Hepatocyte (in vitro differentiated cells): ENCODE measurements around the gene POLR2A. TPM values are rescaled to one million over a fixed set of nuclear protein-coding genes. Genes with fewer than 3 reads are reported as not detected.

Experiments
- DNase-seq: peaks from one replicate; pipeline ENCODE4 v3.0.0-alpha.2; 2016; ENCODE audit warnings: low spot score
- H2AFZ ChIP-seq: fragments of 200-600 bp; sonication (generic); 2 replicates; pipeline ENCODE4 v1.6.0; 2016; ENCODE audit warnings: antibody characterized with exemption, mild to moderate bottlenecking
- H3K27ac ChIP-seq: fragments of 200-600 bp; sonication (generic); 2 replicates; pipeline ENCODE4 v1.5.1; 2016; ENCODE audit warnings: mild to moderate bottlenecking
- H3K27me3 ChIP-seq: fragments of 200-600 bp; sonication (generic); 2 replicates; pipeline ENCODE4 v1.6.1; 2016
- H3K36me3 ChIP-seq: fragments of 200-600 bp; sonication (generic); replicated peaks from 2 replicates; pipeline ENCODE4 v1.5.1; 2016; ENCODE audit warnings: low read depth; ENCODE audit not compliant: insufficient read depth
- H3K4me1 ChIP-seq: fragments of 200-600 bp; sonication (generic); 2 replicates; pipeline ENCODE4 v1.5.1; 2016; ENCODE audit warnings: mild to moderate bottlenecking, moderate library complexity; ENCODE audit not compliant: insufficient read depth
- H3K4me2 ChIP-seq: fragments of 200-600 bp; sonication (generic); 2 replicates; pipeline ENCODE4 v1.6.0; 2016
- H3K4me3 ChIP-seq: fragments of 200-600 bp; sonication (generic); 2 replicates; pipeline ENCODE4 v1.5.1; 2016; ENCODE audit warnings: mild to moderate bottlenecking
- H3K79me2 ChIP-seq: fragments of 200-600 bp; sonication (generic); 2 replicates; pipeline ENCODE4 v1.6.0; 2017; ENCODE audit warnings: mild to moderate bottlenecking
- H3K9me2 ChIP-seq: fragments of 200-600 bp; sonication (generic); replicated peaks from 2 replicates; pipeline ENCODE4 v1.6.0; 2017; ENCODE audit warnings: mild to moderate bottlenecking; ENCODE audit not compliant: insufficient read depth
- H3K9me3 ChIP-seq: fragments of 200-600 bp; sonication (generic); 2 replicates; pipeline ENCODE4 v1.5.1; 2016; ENCODE audit warnings: low read depth, mild to moderate bottlenecking
- H4K20me1 ChIP-seq: fragments of 200-600 bp; sonication (generic); 2 replicates; pipeline ENCODE4 v1.6.0; 2016; ENCODE audit warnings: mild to moderate bottlenecking; ENCODE audit not compliant: insufficient read depth, poor library complexity, severe bottlenecking
- CTCF ChIP-seq: fragments of 200-600 bp; sonication (generic); IDR thresholded peaks from 2 replicates; pipeline ENCODE4 v1.5.1; 2016; ENCODE audit warnings: antibody characterized with exemption, mild to moderate bottlenecking; ENCODE audit not compliant: poor library complexity
- EZH2 ChIP-seq: fragments of 200-600 bp; sonication (generic); IDR thresholded peaks from 2 replicates; pipeline ENCODE4 v1.6.1; 2016; ENCODE audit warnings: antibody characterized with exemption, mild to moderate bottlenecking, borderline replicate concordance
- EZH2phosphoT487 ChIP-seq: fragments of 200-600 bp; sonication (generic); IDR thresholded peaks from one replicate; pipeline ENCODE4 v1.6.1; 2018; ENCODE audit warnings: antibody characterized with exemption, mild to moderate bottlenecking, low read depth, moderate library complexity; ENCODE audit not compliant: unreplicated experiment, severe bottlenecking
- WGBS: methylation state at CpG from one replicate; pipeline ENCODE4 v1.1.6; 2016; ENCODE audit warnings: low lambda C conversion rate; ENCODE audit errors: missing lambda C conversion rate; 5-methylcytosine and 5-hydroxymethylcytosine counted together
- polyA plus RNA-seq: library from polyadenylated mRNA; unstranded; fragments of >200 nt; fragmentation: Nextera tagmentation; extraction: Ambion mirVana; gene quantifications from 2 replicates; pipeline ENCODE4 v1.2.1, GENCODE V29; 2016
- total RNA-seq: library from RNA; depleted of rRNA; stranded (reverse); fragments of >200 nt; gene quantifications from 2 replicates; pipeline ENCODE4 v1.2.3, GENCODE V29; 2014

POLR2A gene
- total and polyA plus RNA-seq, 2 experiments from 2014 or later: 74.5 to 96.3 TPM

- H3K4me3 ChIP-seq: peak overlapping the region; percentile 21
- no peak for TF ChIP-seq EZH2phosphoT487
- TF ChIP-seq CTCF: no peak
- no peak for TF ChIP-seq EZH2
- no peak for DNase-seq
- H3K9me3 ChIP-seq: no peaks in the 10 kb centered on the region
- H2AFZ ChIP-seq: peak overlapping the region; percentile 46
- peaks cover 50% of the 10 kb centered on the region for H3K4me1 ChIP-seq
- H4K20me1 ChIP-seq: no peaks in the 10 kb centered on the region
- H3K4me2 ChIP-seq: peak overlapping the region; percentile 99
- peaks cover 29% of the 10 kb centered on the region for H3K27me3 ChIP-seq
- 40% methylated on average over 10 of the region's 31 CpGs for WGBS
- no peak overlapping the region for H3K27ac ChIP-seq
- peaks cover 2% of the 10 kb centered on the region for H3K79me2 ChIP-seq
- H3K9me2 ChIP-seq: no peaks in the 10 kb centered on the region
- no peaks in the 10 kb centered on the region for H3K36me3 ChIP-seq
Observed at GRCh38 chr17:7437369-7437863, 46.8 kb upstream of the POLR2A start.

- H3K4me1 ChIP-seq: peaks cover 50% of the 10 kb centered on the region
- 17% methylated on average over 25 of the region's 48 CpGs for WGBS
- peak overlapping the region; percentile 21 for H3K4me3 ChIP-seq
- no peaks in the 10 kb centered on the region for H3K9me2 ChIP-seq
- TF ChIP-seq EZH2phosphoT487 (no peak), EZH2 (no peak), CTCF (no peak)
- peaks cover 2% of the 10 kb centered on the region for H3K79me2 ChIP-seq
- H2AFZ ChIP-seq: peak overlapping the region; percentile 39
- no peaks in the 10 kb centered on the region for H4K20me1 ChIP-seq
- H3K27ac ChIP-seq: no peak overlapping the region
- no peaks in the 10 kb centered on the region for H3K9me3 ChIP-seq
- H3K27me3 ChIP-seq: peaks cover 29% of the 10 kb centered on the region
- DNase-seq: peak; percentile 80
- H3K4me2 ChIP-seq: peak overlapping the region; percentile 99
- H3K36me3 ChIP-seq: no peaks in the 10 kb centered on the region
Observed at GRCh38 chr17:7437950-7438614, 46.1 kb upstream of the POLR2A start.

- TF ChIP-seq CTCF (no peak), EZH2 (no peak), EZH2phosphoT487 (no peak)
- Histone ChIP-seq H2AFZ (no peak overlapping the region), H3K27me3 (peaks cover 29% of the 10 kb centered on the region), H3K4me3 (no peak overlapping the region), H3K9me3 (no peaks in the 10 kb centered on the region), H3K36me3 (no peaks in the 10 kb centered on the region), H3K9me2 (no peaks in the 10 kb centered on the region), H3K79me2 (peaks cover 2% of the 10 kb centered on the region), H3K4me2 (peak overlapping the region; percentile 99), H3K4me1 (peaks cover 50% of the 10 kb centered on the region), H3K27ac (no peak overlapping the region), H4K20me1 (no peaks in the 10 kb centered on the region)
- DNase-seq: no peak
- 41% methylated on average over 11 of the region's 11 CpGs for WGBS
Observed at GRCh38 chr17:7438656-7439460, 45.3 kb upstream of the POLR2A start.
